GDM1 (cell line): ENCODE data around the gene CYP11A1.
"Not testable (repeated sequence)": the region's sequence is repeated elsewhere in the genome, so short reads cannot be mapped to it uniquely, and the experiment has no call there.

ENCODE experiments used
- DNase-seq: peaks from one replicate; lab custom pipeline; 2025; lab: John Stamatoyannopoulos, UW

The CYP11A1 gene

GRCh38 chr15:74374648-74375302, 7.3 kb upstream of the CYP11A1 start:
- no peak for DNase-seq

GRCh38 chr15:74373731-74374647, 6.5 kb upstream of the CYP11A1 start:
- DNase-seq: peak; percentile 81

- no peak for DNase-seq
Observed at GRCh38 chr15:74373056-74373650, 5.7 kb upstream of the CYP11A1 start.

GRCh38 chr15:74370471-74370870, 3.0 kb upstream of the CYP11A1 start:
- DNase-seq: no peak

- no peak for DNase-seq
Observed at GRCh38 chr15:74369756-74370155, 2.3 kb upstream of the CYP11A1 start.

- no peak for DNase-seq
Observed at GRCh38 chr15:74369084-74369745, 1.8 kb upstream of the CYP11A1 start.

GRCh38 chr15:74368121-74368520, 675 bp upstream of the CYP11A1 start:
- DNase-seq: no peak

- no peak for DNase-seq
Observed at GRCh38 chr15:74365598-74366445, 1.6 kb downstream of the CYP11A1 start.

GRCh38 chr15:74364936-74365597, 2.4 kb downstream of the CYP11A1 start:
- no peak for DNase-seq

GRCh38 chr15:74362482-74362881, 5.0 kb downstream of the CYP11A1 start:
- DNase-seq: no peak

GRCh38 chr15:74360855-74361254, 6.6 kb downstream of the CYP11A1 start:
- not testable (repeated sequence) for DNase-seq

GRCh38 chr15:74359376-74359775, 8.1 kb downstream of the CYP11A1 start:
- DNase-seq: not testable (repeated sequence)

GRCh38 chr15:74357514-74357913, 9.9 kb downstream of the CYP11A1 start:
- not testable (repeated sequence) for DNase-seq

- not testable (repeated sequence) for DNase-seq
Observed at GRCh38 chr15:74356050-74356449, 11.4 kb downstream of the CYP11A1 start.

GRCh38 chr15:74353992-74354391, 13.5 kb downstream of the CYP11A1 start:
- not testable (repeated sequence) for DNase-seq

GRCh38 chr15:74352393-74352910, 15.0 kb downstream of the CYP11A1 start:
- no peak for DNase-seq

- DNase-seq: no peak
Observed at GRCh38 chr15:74351670-74352069, 15.8 kb downstream of the CYP11A1 start.

- DNase-seq: no peak
Observed at GRCh38 chr15:74350295-74351275, 16.9 kb downstream of the CYP11A1 start.

GRCh38 chr15:74349241-74349778, 18.1 kb downstream of the CYP11A1 start:
- DNase-seq: no peak
